Measurements from ENCODE around the gene SLC22A8. TPM values are rescaled to one million over a fixed set of nuclear protein-coding genes. Genes with fewer than 3 reads are reported as not detected.

The SLC22A8 gene
- total RNA-seq, 6 experiments from 2014 or later = not detected

DNA sequence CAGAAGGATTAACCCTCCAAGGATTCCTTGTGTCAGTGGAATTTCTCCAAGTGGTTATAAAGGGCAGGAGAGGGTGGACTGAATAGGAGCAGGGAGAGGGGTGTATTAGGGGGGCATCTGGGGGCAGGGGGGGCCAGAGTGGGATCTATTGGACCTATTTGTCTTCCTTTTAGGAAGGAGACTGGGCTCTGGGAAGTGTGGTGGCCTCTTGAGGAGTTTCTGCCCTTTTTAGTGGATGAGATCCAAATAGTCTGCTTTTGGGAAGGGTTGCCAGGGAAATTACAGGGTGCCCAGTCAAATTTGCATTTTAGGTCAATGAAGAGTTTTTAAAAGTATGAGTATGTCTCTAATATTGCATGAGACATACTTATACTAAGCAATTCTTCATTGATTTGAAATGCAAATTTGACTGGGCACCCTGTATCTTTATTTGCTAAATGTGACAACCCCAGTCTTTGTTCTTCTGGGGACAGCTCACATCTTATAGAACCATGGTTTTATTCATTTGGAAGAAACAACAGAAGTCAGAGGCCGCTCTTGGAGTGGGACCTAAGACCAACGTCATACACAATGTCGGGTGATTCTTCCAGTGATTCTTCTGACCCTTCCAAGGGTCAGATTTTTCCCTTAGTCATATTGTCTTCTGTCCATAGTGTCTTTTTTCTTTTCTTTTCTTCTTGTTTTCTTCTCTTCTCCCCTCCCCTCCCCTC, 30.4 kb downstream of the SLC22A8 start:
- no peak overlapping the region for H3K4me3 Mint-ChIP-seq
- H3K27me3 Mint-ChIP-seq (ENCODE audit: insufficient read depth) = peaks cover 12% of the 10 kb centered on the region
- H3K27ac Mint-ChIP-seq = no peak overlapping the region
- no peaks in the 10 kb centered on the region for H3K4me1 Mint-ChIP-seq (ENCODE audit: low read depth)
- H3K9me3 Mint-ChIP-seq = no peaks in the 10 kb centered on the region
- H3K36me3 Mint-ChIP-seq (ENCODE audit: low read depth) = no peaks in the 10 kb centered on the region
- no peak for TF ChIP-seq CTCF (IDR thresholded peaks at IDR 0.05)
- no peak for DNase-seq

- Mint-ChIP-seq H3K9me3 (no peaks in the 10 kb centered on the region), H3K27ac (no peak within 1 kb of the TSS), H3K27me3 (ENCODE audit: insufficient read depth) (peaks cover 11% of the 10 kb centered on the region), H3K4me1 (ENCODE audit: low read depth) (no peaks in the 10 kb centered on the region), H3K4me3 (no peak within 1 kb of the TSS), H3K36me3 (ENCODE audit: low read depth) (no peaks in the 10 kb centered on the region)
- DNase-seq = no peak
- no peak for TF ChIP-seq CTCF (IDR thresholded peaks at IDR 0.05)
Measured at GRCh38 chr11:62984451-62984991, 31.1 kb downstream of the SLC22A8 start, which contains the start of gene SLC22A6. TSS of gene SLC22A6 (minus strand) at chr11:62984967. CDS start at chr11:62984690, 277 bp downstream.

DNA sequence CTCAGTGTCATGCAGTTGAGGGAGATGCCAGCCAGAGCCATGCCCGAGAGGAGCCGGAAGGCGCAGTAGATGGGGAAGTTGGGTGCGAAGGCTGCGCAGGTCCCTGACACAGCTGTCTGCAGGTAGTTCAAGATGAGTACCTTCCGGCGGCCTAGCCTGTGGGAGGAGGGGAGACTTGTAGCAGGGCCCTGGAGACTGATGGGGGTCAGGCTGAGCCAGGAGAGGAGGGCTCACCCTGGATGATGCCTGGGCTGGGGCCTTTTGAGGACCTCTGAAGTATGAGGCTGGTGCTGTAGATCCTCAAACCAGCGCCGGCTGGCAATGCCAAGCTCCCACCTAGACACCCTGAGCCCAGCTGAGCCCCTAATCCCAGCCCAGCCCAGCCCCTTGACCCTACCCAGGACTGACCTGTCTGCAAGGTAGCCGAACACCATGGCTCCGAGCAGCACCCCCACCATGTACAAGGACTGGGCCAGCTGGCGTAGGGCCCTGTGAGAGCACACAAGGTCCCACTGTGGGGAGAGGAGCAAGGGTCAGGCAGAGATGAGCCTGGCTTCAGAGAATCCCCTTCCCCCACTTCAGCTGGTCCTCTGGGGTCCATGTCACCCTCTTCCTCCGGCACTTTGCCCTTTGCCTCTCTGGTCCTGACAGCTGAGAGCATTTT, 32.0 kb downstream of the SLC22A8 start:
- Mint-ChIP-seq H3K27me3 (ENCODE audit: insufficient read depth) (peaks cover 11% of the 10 kb centered on the region), H3K4me1 (ENCODE audit: low read depth) (no peaks in the 10 kb centered on the region), H3K9me3 (no peaks in the 10 kb centered on the region), H3K27ac (no peak overlapping the region), H3K4me3 (no peak overlapping the region), H3K36me3 (ENCODE audit: low read depth) (no peaks in the 10 kb centered on the region)
- TF ChIP-seq CTCF (IDR thresholded peaks at IDR 0.05) = no peak
- no peak for DNase-seq

GRCh38 chr11:62981743-62982142, 33.9 kb downstream of the SLC22A8 start:
- Mint-ChIP-seq H3K4me1 (ENCODE audit: low read depth) (no peaks in the 10 kb centered on the region), H3K27ac (no peak overlapping the region), H3K36me3 (ENCODE audit: low read depth) (no peaks in the 10 kb centered on the region), H3K9me3 (no peaks in the 10 kb centered on the region), H3K27me3 (ENCODE audit: insufficient read depth) (peaks cover 11% of the 10 kb centered on the region), H3K4me3 (no peak overlapping the region)
- TF ChIP-seq CTCF (IDR thresholded peaks at IDR 0.05) = no peak
- DNase-seq = no peak

DNA sequence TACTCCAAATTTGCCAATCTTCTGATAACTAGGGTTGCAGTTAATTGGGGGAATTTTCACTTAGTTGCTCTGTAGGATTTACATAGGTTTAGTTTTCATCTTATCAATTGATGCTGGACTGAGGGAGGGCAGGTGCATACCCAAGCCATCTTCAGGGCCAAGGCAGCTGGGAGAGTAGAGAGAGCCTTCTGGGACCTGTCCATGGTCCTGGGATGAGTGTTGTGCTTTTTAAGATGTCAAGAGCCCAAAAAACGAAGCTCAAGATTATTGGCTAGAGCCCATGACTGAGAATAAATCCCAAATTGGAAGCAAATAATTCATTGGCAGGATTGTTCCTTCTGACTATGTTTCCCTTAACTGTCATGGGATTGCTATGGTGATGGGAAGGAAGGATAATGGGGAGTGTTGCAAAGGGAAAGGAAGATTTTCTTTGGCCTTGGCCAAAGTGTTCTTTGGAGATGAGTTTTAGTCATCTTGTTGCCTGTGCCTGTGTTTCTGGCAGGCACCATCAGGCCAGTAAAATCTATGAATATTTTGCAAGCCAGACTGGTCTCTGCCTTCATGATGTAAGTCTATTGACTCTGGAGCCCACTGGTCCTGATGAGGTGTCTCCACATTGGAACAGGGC, 35.4 kb downstream of the SLC22A8 start:
- Mint-ChIP-seq H3K4me1 (ENCODE audit: low read depth) (no peaks in the 10 kb centered on the region), H3K27ac (no peak overlapping the region), H3K27me3 (ENCODE audit: insufficient read depth) (peaks cover 17% of the 10 kb centered on the region), H3K4me3 (no peak overlapping the region), H3K9me3 (no peaks in the 10 kb centered on the region), H3K36me3 (ENCODE audit: low read depth) (no peaks in the 10 kb centered on the region)
- DNase-seq = no peak
- TF ChIP-seq CTCF (IDR thresholded peaks at IDR 0.05) = no peak

Measured in HFFc6 (cell line).